Activated CD4-positive, alpha-beta T cell treated with anti-CD3 and anti-CD28 coated beads for 1 hour (primary cell): Measurements from ENCODE around the gene DDX6.

Source experiments
- DNase-seq: peaks from one replicate; pipeline ENCODE4 v3.0.0-alpha.2; 2020

DDX6 gene

GRCh38 chr11:118699506-118700220 is 91.3 kb downstream of the DDX6 start:
- DNase-seq, result peak; percentile 41
